ENCODE data around the gene OR1L8. TPM values are rescaled to one million over a fixed set of nuclear protein-coding genes. Genes with fewer than 3 reads are reported as not detected.
"Not testable (repeated sequence)": the region's sequence is repeated elsewhere in the genome, so short reads cannot be mapped to it uniquely, and the experiment has no call there.

Gene OR1L8
- total RNA-seq, 1 donor from 2014 or later = not detected

DNA sequence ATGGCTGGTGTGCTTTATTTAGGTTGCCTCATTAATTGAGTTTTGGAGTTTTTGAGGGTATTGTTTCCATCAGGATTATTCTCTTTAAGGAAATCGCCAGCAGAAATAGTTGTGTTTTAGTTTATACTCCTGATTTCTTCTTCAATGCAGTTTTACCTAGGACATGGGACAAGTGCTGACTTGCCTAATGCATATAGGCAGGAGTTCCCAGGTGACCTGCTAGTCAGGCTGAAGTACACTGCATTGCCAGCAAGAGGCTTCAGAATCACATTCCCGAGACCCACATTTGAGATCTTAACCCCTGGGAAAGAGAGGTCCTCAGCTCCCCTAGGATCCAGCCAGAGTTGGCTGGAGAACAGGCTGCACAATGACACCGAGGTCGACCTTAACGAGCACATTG lies 31.8 kb downstream of the OR1L8 start:
- Histone ChIP-seq H3K27me3 (no peaks in the 10 kb centered on the region), H3K9ac (no peak overlapping the region), H4K20me1 (ENCODE audit: low read depth) (no peaks in the 10 kb centered on the region), H3K4me1 (no peaks in the 10 kb centered on the region), H3K27ac (no peak overlapping the region), H3K79me2 (ENCODE audit: low read depth) (no peaks in the 10 kb centered on the region), H3K4me3 (no peak overlapping the region), H2AFZ (replicated peaks) (no peak overlapping the region), H3K4me2 (no peak overlapping the region), H3K9me3 (ENCODE audit: low read depth) (peaks cover 6% of the 10 kb centered on the region), H3F3A (ENCODE audit: low read depth) (no peaks in the 10 kb centered on the region), H3K36me3 (no peaks in the 10 kb centered on the region)
- Mint-ChIP-seq H3K27me3 (ENCODE audit: insufficient read depth, low read depth) (peaks cover 11% of the 10 kb centered on the region), H3K36me3 (no peaks in the 10 kb centered on the region), H3K4me1 (no peaks in the 10 kb centered on the region), H3K9me3 (no peaks in the 10 kb centered on the region), H3K4me3 (no peak overlapping the region), H3K27ac (no peak overlapping the region)
- TF ChIP-seq EZH2phosphoT487 (IDR thresholded peaks at IDR 0.05) (no peak), EZH2 (IDR thresholded peaks at IDR 0.05) (no peak)
- TF ChIP-seq, protein P1, sequence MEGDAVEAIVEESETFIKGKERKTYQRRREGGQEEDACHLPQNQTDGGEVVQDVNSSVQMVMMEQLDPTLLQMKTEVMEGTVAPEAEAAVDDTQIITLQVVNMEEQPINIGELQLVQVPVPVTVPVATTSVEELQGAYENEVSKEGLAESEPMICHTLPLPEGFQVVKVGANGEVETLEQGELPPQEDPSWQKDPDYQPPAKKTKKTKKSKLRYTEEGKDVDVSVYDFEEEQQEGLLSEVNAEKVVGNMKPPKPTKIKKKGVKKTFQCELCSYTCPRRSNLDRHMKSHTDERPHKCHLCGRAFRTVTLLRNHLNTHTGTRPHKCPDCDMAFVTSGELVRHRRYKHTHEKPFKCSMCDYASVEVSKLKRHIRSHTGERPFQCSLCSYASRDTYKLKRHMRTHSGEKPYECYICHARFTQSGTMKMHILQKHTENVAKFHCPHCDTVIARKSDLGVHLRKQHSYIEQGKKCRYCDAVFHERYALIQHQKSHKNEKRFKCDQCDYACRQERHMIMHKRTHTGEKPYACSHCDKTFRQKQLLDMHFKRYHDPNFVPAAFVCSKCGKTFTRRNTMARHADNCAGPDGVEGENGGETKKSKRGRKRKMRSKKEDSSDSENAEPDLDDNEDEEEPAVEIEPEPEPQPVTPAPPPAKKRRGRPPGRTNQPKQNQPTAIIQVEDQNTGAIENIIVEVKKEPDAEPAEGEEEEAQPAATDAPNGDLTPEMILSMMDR (IDR thresholded peaks at IDR 0.05) = no peak
- DNase-seq (ENCODE audit: low spot score) = no peak

DNA sequence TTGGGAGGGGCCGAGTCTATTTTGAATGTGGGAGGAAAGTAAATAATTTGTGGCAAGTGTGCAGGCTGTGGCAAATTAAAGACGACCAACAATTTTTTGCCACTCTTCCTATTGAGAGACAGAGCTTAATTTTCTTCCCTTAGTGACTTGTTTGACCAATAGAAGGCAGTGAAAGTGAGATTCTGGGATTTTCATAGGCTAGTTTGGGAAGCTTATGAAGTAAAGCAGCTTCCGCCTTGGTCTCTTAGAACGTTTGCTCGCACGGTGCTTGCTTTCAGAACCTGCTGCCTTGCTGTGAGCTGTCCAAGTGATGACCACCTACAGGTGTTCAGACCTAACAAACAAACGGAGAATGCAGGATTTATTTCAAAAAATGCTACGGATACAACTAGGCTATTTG lies 37.0 kb downstream of the OR1L8 start:
- H3K4me3 Mint-ChIP-seq = no peak overlapping the region
- H3K27ac Mint-ChIP-seq = no peak overlapping the region

GRCh38 chr9:122538757-122539156 lies 44.4 kb downstream of the OR1L8 start:
- Histone ChIP-seq H3K9me3 (ENCODE audit: low read depth) (no peaks in the 10 kb centered on the region), H3K4me1 (no peaks in the 10 kb centered on the region), H2AFZ (replicated peaks) (no peak overlapping the region), H3K27ac (no peak overlapping the region), H3K9ac (no peak overlapping the region), H3K4me3 (no peak overlapping the region), H3K27me3 (no peaks in the 10 kb centered on the region), H3F3A (ENCODE audit: low read depth) (no peaks in the 10 kb centered on the region), H3K36me3 (no peaks in the 10 kb centered on the region), H3K79me2 (ENCODE audit: low read depth) (no peaks in the 10 kb centered on the region), H3K4me2 (no peak overlapping the region), H4K20me1 (ENCODE audit: low read depth) (no peaks in the 10 kb centered on the region)
- Mint-ChIP-seq H3K4me1 (no peaks in the 10 kb centered on the region), H3K27ac (no peak overlapping the region), H3K36me3 (no peaks in the 10 kb centered on the region), H3K4me3 (no peak overlapping the region), H3K27me3 (ENCODE audit: insufficient read depth, low read depth) (peaks cover 3% of the 10 kb centered on the region), H3K9me3 (peaks cover 7% of the 10 kb centered on the region)
- TF ChIP-seq EZH2 (IDR thresholded peaks at IDR 0.05) = no peak
- TF ChIP-seq, protein P1 (IDR thresholded peaks at IDR 0.05) = no peak
- TF ChIP-seq EZH2phosphoT487 (IDR thresholded peaks at IDR 0.05) = no peak
- DNase-seq (ENCODE audit: low spot score) = no peak

More for the DNA sequence above, 37.0 kb downstream of the OR1L8 start:
- H3K36me3 ChIP-seq = no peaks in the 10 kb centered on the region
- H3F3A ChIP-seq (ENCODE audit: low read depth) = no peaks in the 10 kb centered on the region
- peaks cover 6% of the 10 kb centered on the region for H3K9me3 ChIP-seq (ENCODE audit: low read depth)
- H3K27me3 Mint-ChIP-seq (ENCODE audit: insufficient read depth, low read depth) = peaks cover 2% of the 10 kb centered on the region
- no peaks in the 10 kb centered on the region for H3K27me3 ChIP-seq
- DNase-seq (ENCODE audit: low spot score) = no peak
- H4K20me1 ChIP-seq (ENCODE audit: low read depth) = no peaks in the 10 kb centered on the region
- H3K9ac ChIP-seq = no peak overlapping the region
- H3K4me3 ChIP-seq = no peak overlapping the region
- no peaks in the 10 kb centered on the region for H3K9me3 Mint-ChIP-seq
- no peak overlapping the region for H3K27ac ChIP-seq
- TF ChIP-seq EZH2phosphoT487 (IDR thresholded peaks at IDR 0.05) (no peak), EZH2 (IDR thresholded peaks at IDR 0.05) (no peak)
- TF ChIP-seq, protein P1 (IDR thresholded peaks at IDR 0.05) = no peak
- H2AFZ ChIP-seq (replicated peaks) = no peak overlapping the region
- H3K4me1 ChIP-seq = no peaks in the 10 kb centered on the region
- no peaks in the 10 kb centered on the region for H3K4me1 Mint-ChIP-seq
- no peaks in the 10 kb centered on the region for H3K36me3 Mint-ChIP-seq
- no peaks in the 10 kb centered on the region for H3K79me2 ChIP-seq (ENCODE audit: low read depth)
- H3K4me2 ChIP-seq = no peak overlapping the region

- H3F3A ChIP-seq (ENCODE audit: low read depth); H3K4me1 ChIP-seq; H3K9me3 ChIP-seq (ENCODE audit: low read depth); H3K4me1 Mint-ChIP-seq; H3K4me3 ChIP-seq; H3K4me3 Mint-ChIP-seq; H3K36me3 ChIP-seq; H3K27me3 ChIP-seq; DNase-seq (ENCODE audit: low spot score); H2AFZ ChIP-seq (replicated peaks); H3K9ac ChIP-seq; H4K20me1 ChIP-seq (ENCODE audit: low read depth); H3K27ac ChIP-seq; H3K79me2 ChIP-seq (ENCODE audit: low read depth); H3K4me2 ChIP-seq; H3K27ac Mint-ChIP-seq; H3K9me3 Mint-ChIP-seq; H3K36me3 Mint-ChIP-seq: not testable (repeated sequence)
- peaks cover 10% of the 10 kb centered on the region for H3K27me3 Mint-ChIP-seq (ENCODE audit: insufficient read depth, low read depth)
Observed at GRCh38 chr9:122537066-122537465, 46.1 kb downstream of the OR1L8 start.
